ENCODE results near the gene CLCN5. TPM values are rescaled to one million over a fixed set of nuclear protein-coding genes. Genes with fewer than 3 reads are reported as not detected.

Gene CLCN5
- total RNA-seq, 1 experiment from 2014 or later: 10.7 TPM

- TF ChIP-seq PRDM15 (CRISPR knock-in tag; IDR thresholded peaks at IDR 0.05): no peak
- no peak for TF ChIP-seq PRRX2 (CRISPR knock-in tag; IDR thresholded peaks at IDR 0.05)
- no peak for TF ChIP-seq ZNF532 (CRISPR knock-in tag; IDR thresholded peaks at IDR 0.05; ENCODE audit: borderline replicate concordance)
- TF ChIP-seq ZNF423 (CRISPR knock-in tag; IDR thresholded peaks at IDR 0.05): no peak
- TF ChIP-seq FOXP4 (CRISPR knock-in tag; IDR thresholded peaks at IDR 0.05): no peak
These were observed 72.8 kb downstream of the CLCN5 start (continued) for GRCh38 chrX:49995107-49995731.

GRCh38 chrX:49995795-49996455, 73.5 kb downstream of the CLCN5 start:
- H3K9me3 Mint-ChIP-seq: peaks cover 2% of the 10 kb centered on the region; the same call in 1 of the 2 replicates
- no peak overlapping the region for H3K4me3 Mint-ChIP-seq
- no peak for DNase-seq (ENCODE audit: low spot score)
- no peaks in the 10 kb centered on the region for H3K27me3 Mint-ChIP-seq (ENCODE audit: low read depth)
- no peak overlapping the region for H3K27ac Mint-ChIP-seq
- ATAC-seq: no peak
- H3K4me1 Mint-ChIP-seq: peaks cover 16% of the 10 kb centered on the region
- TF ChIP-seq E2F1 (CRISPR knock-in tag; IDR thresholded peaks at IDR 0.05) (no peak), PRDM15 (CRISPR knock-in tag; IDR thresholded peaks at IDR 0.05) (no peak), GRHL2 (CRISPR knock-in tag; IDR thresholded peaks at IDR 0.05; ENCODE audit: insufficient replicate concordance, severe bottlenecking) (no peak), NFE2L1 (CRISPR knock-in tag; IDR thresholded peaks at IDR 0.05) (no peak), JAZF1 (CRISPR knock-in tag; IDR thresholded peaks at IDR 0.05) (no peak), SOX15 (CRISPR knock-in tag; IDR thresholded peaks at IDR 0.05) (no peak), JUN (CRISPR knock-in tag; IDR thresholded peaks at IDR 0.05) (no peak), ZNF138 (CRISPR knock-in tag; conservative IDR thresholded peaks at IDR 0.05) (no peak), ZNF121 (CRISPR knock-in tag; IDR thresholded peaks at IDR 0.05) (no peak), ESRRA (CRISPR knock-in tag; IDR thresholded peaks at IDR 0.05; ENCODE audit: borderline replicate concordance) (no peak), ZNF281 (CRISPR knock-in tag; IDR thresholded peaks at IDR 0.05) (no peak), FOXP1 (CRISPR knock-in tag; IDR thresholded peaks at IDR 0.05; ENCODE audit: borderline replicate concordance) (no peak)
- ChIA-PET CTCF (no interaction called here), POLR2A (interaction anchor here (0.6 kb wide), 1 partner anchor 1440 kb away, joined by 3 read pairs; no protein-coding TSS in a partner anchor)
- no peaks in the 10 kb centered on the region for H3K36me3 Mint-ChIP-seq
